Heart left ventricle (tissue), 16 donors: ENCODE data around the gene ARF4. TPM values are rescaled to one million over a fixed set of nuclear protein-coding genes. Genes with fewer than 3 reads are reported as not detected.

ENCODE experiments used
- ATAC-seq, 4 donors: fragments of 200-7000 bp; cut with Tn5 transposase; one replicate each; pipeline ENCODE4 v1.9.1; 2020 to 2022; ENCODE audit warnings: moderate library complexity in 4 of 4, mild to moderate bottlenecking in 3 of 4, moderate number of reproducible peaks in 1 of 4
- DNase-seq, 5 donors: peaks; one replicate each; pipeline ENCODE4 v3.0.0-alpha.2; 2020
- H3K27ac ChIP-seq, 12 donors: fragments of 200-600 bp; sonication (generic) in 4 of 12; one replicate each; pipeline versions ENCODE4 v1.5.0 to v1.8.0; 2016 to 2022; ENCODE audit warnings: mild to moderate bottlenecking in 2 of 12
- H3K27me3 ChIP-seq, 9 donors: fragments of 200-600 bp; sonication (generic) in 2 of 9; one replicate each; pipeline versions ENCODE4 v1.5.1 to v1.8.0; 2016 to 2022; ENCODE audit warnings: mild to moderate bottlenecking in 3 of 9
- H3K36me3 ChIP-seq, 9 donors: fragments of 200-600 bp; sonication (generic) in 2 of 9; one replicate each; pipeline versions ENCODE4 v1.5.0 to v1.8.0; 2018 to 2022; ENCODE audit warnings: mild to moderate bottlenecking in 2 of 9
- H3K4me1 ChIP-seq, 12 donors: fragments of 200-600 bp; sonication (generic) in 4 of 12; one replicate each; pipeline versions ENCODE4 v1.5.0 to v1.8.0; 2016 to 2022; ENCODE audit warnings: mild to moderate bottlenecking in 3 of 12
- H3K4me3 ChIP-seq, 12 donors: fragments of 200-600 bp; sonication (generic) in 4 of 12; one replicate each; pipeline versions ENCODE4 v1.5.0 to v1.8.0; 2017 to 2022; ENCODE audit warnings: mild to moderate bottlenecking in 9 of 12, moderate library complexity in 4 of 12
- H3K9me3 ChIP-seq, 12 donors: fragments of 200-600 bp; sonication (generic) in 4 of 12; one replicate each; pipeline versions ENCODE4 v1.5.0 to v1.8.0; 2016 to 2022; ENCODE audit warnings: mild to moderate bottlenecking in 1 of 12
- POLR2A ChIP-seq, 2 donors: fragments of 450-650 bp; IDR thresholded peaks; one replicate each; pipeline ENCODE4 v1.6.1; 2017; ENCODE audit warnings: antibody characterized with exemption in 2 of 2, mild to moderate bottlenecking in 2 of 2, moderate library complexity in 2 of 2
- WGBS, 4 donors: extraction: QIAGEN DNeasy Blood & Tissue Kit in 2 of 4; methylation state at CpG; one replicate each; pipeline versions ENCODE4 v1.1.5 to v1.1.7; 2013 to 2018; 5-methylcytosine and 5-hydroxymethylcytosine counted together
- intact Hi-C, 10 donors: fragments of 100-400 bp; cut with DNase I; formaldehyde crosslinking; loops; one replicate each; pipeline versions ENCODE4 v1.11.1 to v1.14.2; 2022
- polyA plus RNA-seq, 2 donors: library from polyadenylated mRNA; stranded (reverse); fragments of 200-250 nt; gene quantifications; one replicate each; pipeline ENCODE4 v1.2.3, GENCODE V29; 2013
- total RNA-seq, 9 donors: library from RNA; depleted of rRNA in 2 of 9; stranded (reverse); fragments of >200 nt in 2 of 9; fragmentation: NEBNext Ultra II Directional in 3 of 9; extraction: Animal tissue kit (Norgen Biotek cat#: 25700) in 3 of 9; gene quantifications; one replicate each; pipeline versions ENCODE4 v1.1.0 to v1.2.4, GENCODE V29; 2016 to 2023
- TF ChIP-seq, protein P1 (sequence below), 12 donors: fragments of 200-600 bp; sonication (generic) in 4 of 12; IDR thresholded peaks; one replicate each; pipeline versions ENCODE4 v1.5.0 to v1.8.0; 2018 to 2022; ENCODE audit warnings: antibody characterized with exemption in 12 of 12, mild to moderate bottlenecking in 5 of 12
- donor health status: ischemic (EF 13 %, LVEDD 7.1; RV severe dilation, severe dysfunction).
- donor health status: healthy with polysubstance abuse.
- donor health status: DM: no; HTN: yes; CAD: no.
- donor health status: DM: no; HTN: no; CAD: no.
- donor health status: ischemic (EF 25% LVEDD 6.9; RV normal size, moderate dysfunction).
- donor health status: ischemic (EF 25% LVEDD 5.7; RV mildly dilated, moderate dysfunction).
- donor health status: healthy.
- donor health status: DM: yes; HTN: yes; CAD: no.
- donor health status: ischemic (EF 35%, LVEDD 5.7; RV mildly dilated, moderate dysfunction).
- donor health status: nonischemic (EF 11% LVEDD 7.7; RV severe dilation, severe dysfunction).
- donor health status: DM: yes; HTN: yes; CAD: no.
- donor health status: PGD.
- donor health status: ischemic (EF 29% LVEDD 5.4; RV normal size, mild dysfunction).
- donor health status: nonischemic (EF 23%, LVEDD 6.1; RV moderate dilation, normal function).

The ARF4 gene
- total and polyA plus RNA-seq, 11 donors = 37.9 to 159 (median 74.6) TPM

DNA sequence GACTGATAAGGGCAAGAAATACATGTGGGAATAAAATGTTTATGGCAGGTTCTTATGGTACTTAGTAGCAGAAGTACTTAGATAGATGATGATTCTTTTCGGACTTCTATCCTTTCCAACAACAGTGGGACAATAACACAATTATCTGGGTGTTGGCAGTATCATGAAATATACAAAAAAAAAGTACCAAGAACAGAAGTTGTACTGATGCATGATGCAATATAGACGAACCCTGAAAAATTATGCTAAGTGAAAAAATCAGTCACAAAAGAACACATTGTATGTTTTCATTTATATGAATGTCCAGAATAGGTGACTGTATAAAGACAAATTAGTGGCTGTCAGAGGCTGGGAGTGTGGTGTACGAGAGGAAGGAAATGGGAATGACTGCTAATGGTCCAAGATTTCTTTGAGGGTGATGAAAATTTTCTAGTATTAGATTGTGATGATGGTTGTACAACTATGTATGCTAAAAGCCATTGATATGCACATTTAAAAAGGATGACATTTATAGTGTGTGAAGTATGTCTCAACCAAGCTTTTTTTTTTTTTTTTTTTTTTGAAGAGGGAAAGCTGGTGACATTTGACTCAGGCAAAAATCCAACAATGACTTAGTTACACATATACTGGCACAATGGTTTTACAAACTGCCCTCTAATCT is 21.0 kb downstream of the ARF4 start:
- H3K4me3 ChIP-seq = no peak overlapping the region
- H3K27me3 ChIP-seq = no peaks in the 10 kb centered on the region
- H3K9me3 ChIP-seq = no peaks in the 10 kb centered on the region
- H3K4me1 ChIP-seq = peaks cover 0 to 30% (median 10%) of the 10 kb centered on the region in 12 donors
- peak in 1 of 4 donors; percentile 32 for ATAC-seq
- intact Hi-C loops = no loop called here
- H3K36me3 ChIP-seq = peaks cover 0 to 100% (median 94%) of the 10 kb centered on the region in 9 donors
- peak overlapping the region in 4 of 12 donors; percentile 8 to 40 (median 16) for H3K27ac ChIP-seq
- DNase-seq = no peak
- no peak for TF ChIP-seq POLR2A (IDR thresholded peaks at IDR 0.05)
- TF ChIP-seq, protein P1, sequence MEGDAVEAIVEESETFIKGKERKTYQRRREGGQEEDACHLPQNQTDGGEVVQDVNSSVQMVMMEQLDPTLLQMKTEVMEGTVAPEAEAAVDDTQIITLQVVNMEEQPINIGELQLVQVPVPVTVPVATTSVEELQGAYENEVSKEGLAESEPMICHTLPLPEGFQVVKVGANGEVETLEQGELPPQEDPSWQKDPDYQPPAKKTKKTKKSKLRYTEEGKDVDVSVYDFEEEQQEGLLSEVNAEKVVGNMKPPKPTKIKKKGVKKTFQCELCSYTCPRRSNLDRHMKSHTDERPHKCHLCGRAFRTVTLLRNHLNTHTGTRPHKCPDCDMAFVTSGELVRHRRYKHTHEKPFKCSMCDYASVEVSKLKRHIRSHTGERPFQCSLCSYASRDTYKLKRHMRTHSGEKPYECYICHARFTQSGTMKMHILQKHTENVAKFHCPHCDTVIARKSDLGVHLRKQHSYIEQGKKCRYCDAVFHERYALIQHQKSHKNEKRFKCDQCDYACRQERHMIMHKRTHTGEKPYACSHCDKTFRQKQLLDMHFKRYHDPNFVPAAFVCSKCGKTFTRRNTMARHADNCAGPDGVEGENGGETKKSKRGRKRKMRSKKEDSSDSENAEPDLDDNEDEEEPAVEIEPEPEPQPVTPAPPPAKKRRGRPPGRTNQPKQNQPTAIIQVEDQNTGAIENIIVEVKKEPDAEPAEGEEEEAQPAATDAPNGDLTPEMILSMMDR (IDR thresholded peaks at IDR 0.05) = no peak
- WGBS, 4 donors = 60 to 70% (median 65%) methylated on average over 3 of the region's 3 CpGs

DNA sequence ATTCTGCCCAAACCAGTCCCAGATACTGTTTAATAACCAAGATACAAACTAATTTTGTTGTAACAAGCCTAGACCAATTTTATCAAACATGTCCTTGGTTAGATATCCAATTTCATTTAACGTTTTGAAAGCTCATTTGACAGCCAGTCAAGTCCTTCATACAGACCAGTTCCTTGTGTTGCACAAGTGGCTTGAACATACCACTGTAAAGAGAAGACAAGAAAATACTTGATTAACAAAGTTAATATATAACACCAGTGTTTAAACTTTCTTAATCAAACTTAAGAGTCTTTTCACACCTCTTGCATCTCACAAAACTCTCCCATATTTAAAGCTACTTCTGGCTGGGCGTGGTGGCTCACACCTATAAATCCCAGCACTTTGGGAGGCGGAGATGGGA is 25.0 kb downstream of the ARF4 start:
- DNase-seq = no peak
- Histone ChIP-seq H3K27ac (no peak overlapping the region), H3K4me3 (no peak overlapping the region), H3K4me1 (peaks cover 0 to 21% (median 7%) of the 10 kb centered on the region in 12 donors), H3K9me3 (no peaks in the 10 kb centered on the region), H3K36me3 (peaks cover 0 to 100% (median 75%) of the 10 kb centered on the region in 9 donors), H3K27me3 (no peaks in the 10 kb centered on the region)
- ATAC-seq = no peak
- intact Hi-C loops = no loop called here
- TF ChIP-seq, protein P1 (IDR thresholded peaks at IDR 0.05) = no peak
- TF ChIP-seq POLR2A (IDR thresholded peaks at IDR 0.05) = no peak
- 71 to 78% (median 74%) methylated on average over 3 of the region's 3 CpGs for WGBS, 4 donors

DNA sequence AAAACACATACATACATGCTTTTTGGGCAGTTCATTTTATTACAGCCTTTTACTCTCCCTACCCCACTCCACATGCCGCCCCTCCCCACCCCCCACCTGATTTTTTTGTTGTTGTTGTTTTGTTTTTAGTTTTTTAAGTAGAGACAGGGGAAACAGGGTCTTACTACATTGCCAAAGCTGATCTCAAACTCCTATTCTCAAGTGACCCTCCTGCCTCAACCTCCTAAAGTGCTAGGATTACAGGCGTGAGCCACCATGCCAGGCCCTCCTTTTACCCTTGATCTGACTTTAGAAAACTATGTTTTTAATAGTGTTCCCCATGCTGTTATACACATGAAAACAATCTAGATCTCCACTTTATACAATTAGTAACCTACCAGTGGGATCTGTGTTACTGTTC is 26.3 kb downstream of the ARF4 start:
- H3K36me3 ChIP-seq = peaks cover 0 to 100% (median 77%) of the 10 kb centered on the region in 9 donors
- H3K27ac ChIP-seq = no peak overlapping the region
- peaks cover 0 to 10% (median 0%) of the 10 kb centered on the region in 12 donors for H3K4me1 ChIP-seq
- no peaks in the 10 kb centered on the region for H3K27me3 ChIP-seq
- 96 to 100% (median 98%) methylated on average over 2 of the region's 2 CpGs for WGBS, 4 donors
- intact Hi-C loops = no loop called here
- ATAC-seq (no peak), DNase-seq (no peak)
- TF ChIP-seq POLR2A (IDR thresholded peaks at IDR 0.05) = no peak
- TF ChIP-seq, protein P1 (IDR thresholded peaks at IDR 0.05) = no peak
- H3K4me3 ChIP-seq = no peak overlapping the region
- no peaks in the 10 kb centered on the region for H3K9me3 ChIP-seq

DNA sequence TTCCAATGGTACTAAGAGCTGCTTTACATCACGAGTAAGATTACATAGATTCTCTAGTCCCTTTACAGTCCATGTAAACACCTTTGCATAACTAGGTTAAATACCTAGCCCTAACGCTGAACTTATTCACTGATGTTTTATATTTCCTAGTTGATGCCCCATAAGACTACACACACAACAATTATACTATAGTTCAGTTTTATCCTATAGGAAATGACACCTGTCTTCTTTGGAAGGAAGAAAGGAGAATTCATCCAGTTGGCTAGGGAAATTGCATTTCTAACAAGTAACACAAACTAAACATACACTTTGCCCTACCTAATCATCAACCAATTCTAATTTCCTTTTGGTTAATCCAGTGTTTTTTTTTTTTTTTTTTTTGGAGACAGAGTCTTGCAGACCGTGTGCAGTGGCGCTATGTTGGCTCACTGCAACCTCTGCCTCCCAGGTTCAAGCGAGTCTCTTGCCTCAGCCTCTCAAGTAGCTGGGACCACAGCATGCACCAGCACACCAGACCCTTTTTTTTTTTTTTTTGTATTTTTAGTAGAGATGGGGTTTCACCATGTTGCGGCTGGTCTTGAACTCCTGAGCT is 27.2 kb downstream of the ARF4 start:
- Histone ChIP-seq H3K27me3 (no peaks in the 10 kb centered on the region), H3K4me1 (peaks cover 0 to 6% (median 0%) of the 10 kb centered on the region in 12 donors), H3K27ac (no peak overlapping the region), H3K9me3 (no peaks in the 10 kb centered on the region), H3K36me3 (peaks cover 0 to 100% (median 77%) of the 10 kb centered on the region in 9 donors), H3K4me3 (no peak overlapping the region)
- 78 to 94% (median 82%) methylated on average over 5 to 6 of the region's 6 CpGs for WGBS, 4 donors
- ATAC-seq (no peak), DNase-seq (no peak)
- intact Hi-C loops = no loop called here
- TF ChIP-seq, protein P1 (IDR thresholded peaks at IDR 0.05) = no peak
- TF ChIP-seq POLR2A (IDR thresholded peaks at IDR 0.05) = no peak
